MCF 10A (cell line): ENCODE measurements around the gene SCUBE3. TPM values are rescaled to one million over a fixed set of nuclear protein-coding genes. Genes with fewer than 3 reads are reported as not detected.
A peak's percentile ranks its signal among the peaks of the same experiment; 100 is the strongest.

Experiments used
- BruUV-seq: library from RNA; stranded (reverse); fragments of 400-500 nt; replicated peaks from 2 replicates; lab custom pipeline; 2021; lab: Mats Ljungman, UMichigan
- CTCF ChIA-PET: fragments of 300-600 bp; sonication (Branson Sonifier 250); formaldehyde crosslinking; extraction: SDS; loops from one replicate; lab custom pipeline; 2021; ENCODE audit warnings: antibody characterized with exemption, inconsistent platforms; lab: Yijun Ruan, JAX
- POLR2A ChIA-PET: fragments of 300-600, 350-650 bp; sonication (Branson Sonifier 250); formaldehyde crosslinking; extraction: SDS; loops from one replicate; lab custom pipeline; 2020; ENCODE audit warnings: antibody characterized with exemption, inconsistent platforms; lab: Yijun Ruan, JAX
- DNase-seq: peaks from one replicate; pipeline ENCODE4 v3.0.0-alpha.2; 2018; ENCODE audit not compliant: unreplicated experiment
- H3K27ac Mint-ChIP-seq: one replicate; pipeline ENCODE4 v1.8.0; 2022; ENCODE audit warnings: mild to moderate bottlenecking, low read depth, mixed read lengths; ENCODE audit not compliant: unreplicated experiment
- H3K27me3 Mint-ChIP-seq: one replicate; pipeline ENCODE4 v1.8.0; 2022; ENCODE audit warnings: mixed read lengths; ENCODE audit not compliant: insufficient read depth, unreplicated experiment
- H3K36me3 Mint-ChIP-seq: one replicate; pipeline ENCODE4 v1.8.0; 2022; ENCODE audit warnings: mild to moderate bottlenecking, moderate library complexity, mixed read lengths; ENCODE audit not compliant: insufficient read depth, unreplicated experiment
- H3K4me1 Mint-ChIP-seq: one replicate; pipeline ENCODE4 v1.8.0; 2022; ENCODE audit warnings: mixed read lengths; ENCODE audit not compliant: insufficient read depth, unreplicated experiment
- H3K4me3 Mint-ChIP-seq: one replicate; pipeline ENCODE4 v1.8.0; 2022; ENCODE audit warnings: mild to moderate bottlenecking, moderate library complexity, mixed read lengths; ENCODE audit not compliant: unreplicated experiment
- H3K9me3 Mint-ChIP-seq: one replicate; pipeline ENCODE4 v1.8.0; 2022; ENCODE audit warnings: mixed read lengths; ENCODE audit not compliant: unreplicated experiment
- intact Hi-C: fragments of 100-400 bp; cut with micrococcal nuclease; formaldehyde crosslinking; loops from 2 replicates; pipeline ENCODE4 v1.14.1; 2022
- total RNA-seq: library from RNA; stranded (reverse); gene quantifications from 2 replicates; pipeline ENCODE4 v1.2.3, GENCODE V29; 2022
- TF ChIP-seq, protein P1 (sequence below): fragments of 200-600 bp; IDR thresholded peaks from one replicate; pipeline ENCODE4 v1.8.0; 2022; ENCODE audit warnings: antibody characterized with exemption, mild to moderate bottlenecking; ENCODE audit not compliant: unreplicated experiment

The SCUBE3 gene
- total RNA-seq, 1 experiment from 2014 or later: not detected

DNA sequence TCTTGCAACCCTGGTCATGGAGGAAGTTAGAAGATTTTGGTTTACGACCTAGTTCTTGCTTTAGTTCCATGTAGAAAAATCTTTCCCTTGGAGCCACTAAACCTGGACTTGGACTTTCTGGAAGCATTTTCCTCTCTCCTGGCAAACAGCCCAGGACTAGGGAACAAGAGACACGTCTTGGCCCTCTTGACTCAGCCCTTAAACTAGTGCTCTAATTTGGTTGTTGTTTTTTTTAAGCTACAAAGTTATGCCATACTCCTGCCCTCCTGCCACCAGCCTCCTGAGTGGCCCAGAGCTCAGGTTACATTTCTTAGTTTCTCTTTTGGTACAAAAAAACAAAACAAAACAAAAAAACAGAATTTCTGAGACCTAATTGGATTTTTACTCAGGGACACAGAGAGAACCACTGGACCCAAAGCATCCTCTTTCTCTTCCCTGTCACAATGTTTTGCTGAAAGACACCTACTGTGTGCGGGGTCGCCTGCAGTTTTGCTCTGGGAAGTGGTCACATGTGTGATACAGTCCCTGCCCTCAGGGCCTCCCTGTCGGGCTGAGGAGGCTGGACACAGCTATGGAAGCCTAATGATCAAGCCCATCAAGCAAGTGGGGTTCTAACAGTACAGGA lies 32.3 kb upstream of the SCUBE3 start:
- H3K27ac Mint-ChIP-seq: peak overlapping the region; percentile 82
- DNase-seq: peak; percentile 90

DNA sequence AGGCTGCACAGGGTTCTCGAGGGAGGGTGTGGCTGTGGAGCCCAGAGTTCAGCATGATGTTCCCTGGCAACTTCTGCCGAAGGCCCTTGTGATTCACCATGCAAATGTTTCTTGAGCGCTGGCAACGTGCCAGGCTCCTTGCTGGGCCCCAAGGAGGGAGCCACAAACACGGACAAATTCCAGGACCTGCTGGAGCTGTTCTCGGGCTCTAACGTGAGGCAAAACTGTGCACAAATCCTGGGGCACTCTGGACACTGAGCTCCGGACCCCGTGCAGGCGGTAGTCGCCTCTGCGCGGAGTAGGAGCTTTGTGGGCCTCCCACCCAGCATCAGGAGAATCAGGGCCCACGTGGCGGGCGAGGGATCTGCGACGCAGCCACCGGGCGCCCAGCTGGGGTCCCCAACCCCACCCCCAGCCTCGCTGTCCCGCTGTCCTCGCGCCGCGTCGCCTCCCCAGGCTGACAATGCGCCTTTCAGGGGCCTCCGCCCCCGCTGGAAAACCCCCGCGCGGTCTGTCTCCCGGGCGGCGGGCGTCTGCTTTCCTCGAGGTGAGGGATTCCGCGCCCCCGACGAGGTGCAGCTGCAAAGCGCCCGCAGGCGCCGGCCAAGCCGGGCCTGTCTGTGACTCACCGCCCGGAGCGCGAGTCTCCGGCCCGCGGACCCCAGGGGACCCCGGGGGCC lies 31.7 kb upstream of the SCUBE3 start:
- TF ChIP-seq, protein P1, sequence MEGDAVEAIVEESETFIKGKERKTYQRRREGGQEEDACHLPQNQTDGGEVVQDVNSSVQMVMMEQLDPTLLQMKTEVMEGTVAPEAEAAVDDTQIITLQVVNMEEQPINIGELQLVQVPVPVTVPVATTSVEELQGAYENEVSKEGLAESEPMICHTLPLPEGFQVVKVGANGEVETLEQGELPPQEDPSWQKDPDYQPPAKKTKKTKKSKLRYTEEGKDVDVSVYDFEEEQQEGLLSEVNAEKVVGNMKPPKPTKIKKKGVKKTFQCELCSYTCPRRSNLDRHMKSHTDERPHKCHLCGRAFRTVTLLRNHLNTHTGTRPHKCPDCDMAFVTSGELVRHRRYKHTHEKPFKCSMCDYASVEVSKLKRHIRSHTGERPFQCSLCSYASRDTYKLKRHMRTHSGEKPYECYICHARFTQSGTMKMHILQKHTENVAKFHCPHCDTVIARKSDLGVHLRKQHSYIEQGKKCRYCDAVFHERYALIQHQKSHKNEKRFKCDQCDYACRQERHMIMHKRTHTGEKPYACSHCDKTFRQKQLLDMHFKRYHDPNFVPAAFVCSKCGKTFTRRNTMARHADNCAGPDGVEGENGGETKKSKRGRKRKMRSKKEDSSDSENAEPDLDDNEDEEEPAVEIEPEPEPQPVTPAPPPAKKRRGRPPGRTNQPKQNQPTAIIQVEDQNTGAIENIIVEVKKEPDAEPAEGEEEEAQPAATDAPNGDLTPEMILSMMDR: no peak
- CTCF ChIA-PET: interaction anchor here (1.0 kb wide), 1 partner anchor 36 kb away, joined by 3 read pairs; no protein-coding TSS in a partner anchor
- Mint-ChIP-seq H3K4me1 (peaks cover 47% of the 10 kb centered on the region), H3K27me3 (no peaks in the 10 kb centered on the region), H3K36me3 (no peaks in the 10 kb centered on the region), H3K9me3 (no peaks in the 10 kb centered on the region), H3K4me3 (peak overlapping the region; percentile 59), H3K27ac (peak overlapping the region; percentile 82)
- no TSS peak for BruUV-seq
- peak; percentile 93 for DNase-seq
- intact Hi-C loops: no loop called here
- POLR2A ChIA-PET: interaction anchor here (0.9 to 1.6 kb wide), 7 partner anchors 9 to 294 kb away, joined by 3 to 6 read pairs (median 4); partner anchors contain the start of genes TAF11 and ZNF76

More for the DNA sequence above, 32.3 kb upstream of the SCUBE3 start:
- POLR2A ChIA-PET: interaction anchor here (0.9 to 1.6 kb wide), 7 partner anchors 9 to 293 kb away, joined by 3 to 6 read pairs (median 4); partner anchors contain the start of genes TAF11 and ZNF76
- Mint-ChIP-seq H3K4me3 (peak overlapping the region; percentile 59), H3K9me3 (no peaks in the 10 kb centered on the region), H3K27me3 (no peaks in the 10 kb centered on the region), H3K36me3 (no peaks in the 10 kb centered on the region), H3K4me1 (peaks cover 47% of the 10 kb centered on the region)
- TF ChIP-seq, protein P1: no peak
- CTCF ChIA-PET: interaction anchor here (0.6 to 1.0 kb wide), 3 partner anchors 35 to 986 kb away, joined by 3 to 4 read pairs (median 3); no protein-coding TSS in a partner anchor
- intact Hi-C loops: no loop called here
- BruUV-seq: no TSS peak

DNA sequence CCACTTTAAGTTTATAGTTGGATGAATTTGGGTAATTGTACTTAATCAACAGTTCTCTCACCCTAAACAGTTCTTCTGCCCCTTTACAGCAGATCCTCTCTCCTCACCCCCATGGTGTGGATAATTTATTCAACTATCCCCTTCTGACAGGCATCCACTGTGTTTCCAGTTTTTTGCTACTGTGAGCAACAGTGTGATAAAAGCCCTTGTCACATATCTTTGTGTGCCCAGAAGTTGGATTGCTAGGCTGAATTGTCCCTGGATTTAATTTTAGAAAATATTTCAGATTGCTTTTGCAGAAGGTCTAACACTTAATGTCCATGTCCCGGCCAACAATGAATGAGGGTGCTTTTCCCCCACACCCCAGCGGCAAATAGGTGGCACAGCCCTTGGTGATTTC lies 30.5 kb upstream of the SCUBE3 start:
- no TSS peak for BruUV-seq
- Mint-ChIP-seq H3K36me3 (no peaks in the 10 kb centered on the region), H3K4me1 (peaks cover 47% of the 10 kb centered on the region), H3K9me3 (no peaks in the 10 kb centered on the region), H3K4me3 (no peak overlapping the region), H3K27me3 (no peaks in the 10 kb centered on the region), H3K27ac (peak overlapping the region; percentile 24)
- intact Hi-C loops: no loop called here
- TF ChIP-seq, protein P1: no peak
- no peak for DNase-seq
- ChIA-PET CTCF (interaction anchor here (0.6 to 1.7 kb wide), 3 partner anchors 11 to 58 kb away, joined by 3 to 4 read pairs (median 3); no protein-coding TSS in a partner anchor), POLR2A (no interaction called here)

DNA sequence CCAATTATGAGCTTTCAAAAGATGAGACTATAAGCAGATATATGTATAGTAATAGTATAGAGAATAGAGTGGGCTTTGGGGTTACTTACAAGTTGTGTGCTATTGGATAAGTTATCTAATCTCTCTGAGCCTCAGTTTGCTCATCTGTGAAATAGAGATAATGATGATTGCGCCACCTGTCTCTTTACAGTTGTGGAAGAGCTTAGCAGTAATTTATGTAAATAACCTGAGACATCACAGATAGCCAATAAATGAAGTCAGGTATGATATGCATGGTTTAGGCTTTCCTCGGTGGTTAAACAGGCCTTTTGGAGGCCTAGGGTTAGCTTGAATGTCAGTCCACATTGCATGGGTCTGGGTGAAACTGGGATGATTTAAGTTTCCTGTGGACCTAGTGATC lies 29.8 kb upstream of the SCUBE3 start:
- no peaks in the 10 kb centered on the region for H3K27me3 Mint-ChIP-seq

More for the DNA sequence above, 29.8 kb upstream of the SCUBE3 start:
- intact Hi-C loops: no loop called here
- Mint-ChIP-seq H3K4me3 (no peak overlapping the region), H3K4me1 (peaks cover 47% of the 10 kb centered on the region), H3K9me3 (no peaks in the 10 kb centered on the region), H3K36me3 (no peaks in the 10 kb centered on the region), H3K27ac (peak overlapping the region; percentile 17)
- CTCF ChIA-PET: interaction anchor here (0.6 to 1.7 kb wide), 3 partner anchors 11 to 57 kb away, joined by 3 to 4 read pairs (median 3); no protein-coding TSS in a partner anchor
- DNase-seq: no peak
- TF ChIP-seq, protein P1: no peak
- BruUV-seq: no TSS peak
- POLR2A ChIA-PET: no interaction called here
